Activated CD4-positive, alpha-beta T cell treated with anti-CD3 and anti-CD28 coated beads, Interleukin-2, amount 10 ng/mL, durations not matched to agents 24 days and 14 days (primary cell): ENCODE results near the gene MIAT. TPM values are rescaled to one million over a fixed set of nuclear protein-coding genes. Genes with fewer than 3 reads are reported as not detected.

ENCODE experiments used
- DNase-seq: peaks from one replicate; pipeline ENCODE4 v3.0.0; 2022
- H3K27ac Mint-ChIP-seq: one replicate; pipeline ENCODE4 v1.8.0; 2022; ENCODE audit warnings: mild to moderate bottlenecking, mixed read lengths
- H3K27me3 Mint-ChIP-seq: one replicate; pipeline ENCODE4 v1.8.0; 2022; ENCODE audit warnings: mixed read lengths
- H3K36me3 Mint-ChIP-seq: one replicate; pipeline ENCODE4 v1.8.0; 2022; ENCODE audit warnings: low read depth, mild to moderate bottlenecking, mixed read lengths
- H3K4me1 Mint-ChIP-seq: one replicate; pipeline ENCODE4 v1.8.0; 2021; ENCODE audit warnings: mixed read lengths
- H3K4me3 Mint-ChIP-seq: one replicate; pipeline ENCODE4 v1.8.0; 2022; ENCODE audit warnings: mild to moderate bottlenecking, moderate library complexity, mixed read lengths
- H3K9me3 Mint-ChIP-seq: one replicate; pipeline ENCODE4 v1.8.0; 2021; ENCODE audit warnings: mixed read lengths
- intact Hi-C: fragments of 100-400 bp; cut with micrococcal nuclease; formaldehyde crosslinking; loops from one replicate; pipeline ENCODE4 v1.15.1; 2023
- total RNA-seq: library from RNA; stranded (reverse); gene quantifications from 2 replicates; pipeline ENCODE4 v1.2.3, GENCODE V29; 2022

MIAT gene
- total RNA-seq, 1 donor from 2014 or later: 38.4 TPM

GRCh38 chr22:26618455-26618854 lies 38.9 kb upstream of the MIAT start:
- no peak for DNase-seq
- intact Hi-C loops: no loop called here
- Mint-ChIP-seq H3K9me3 (no peaks in the 10 kb centered on the region), H3K27me3 (peaks cover 8% of the 10 kb centered on the region), H3K4me3 (no peak overlapping the region), H3K36me3 (no peaks in the 10 kb centered on the region), H3K27ac (no peak overlapping the region), H3K4me1 (peaks cover 17% of the 10 kb centered on the region)

- H3K36me3 Mint-ChIP-seq: no peaks in the 10 kb centered on the region
- no peak overlapping the region for H3K4me3 Mint-ChIP-seq
- H3K4me1 Mint-ChIP-seq: peaks cover 14% of the 10 kb centered on the region
- intact Hi-C loops: no loop called here
- no peak for DNase-seq
- peaks cover 7% of the 10 kb centered on the region for H3K9me3 Mint-ChIP-seq
- no peak overlapping the region for H3K27ac Mint-ChIP-seq
- H3K27me3 Mint-ChIP-seq: peaks cover 3% of the 10 kb centered on the region
Measured at GRCh38 chr22:26619510-26619909, 37.9 kb upstream of the MIAT start.

- H3K27me3 Mint-ChIP-seq: peaks cover 3% of the 10 kb centered on the region
- no peak for DNase-seq
- intact Hi-C loops: no loop called here
- H3K4me3 Mint-ChIP-seq: no peak overlapping the region
- H3K36me3 Mint-ChIP-seq: no peaks in the 10 kb centered on the region
- peaks cover 12% of the 10 kb centered on the region for H3K4me1 Mint-ChIP-seq
- H3K9me3 Mint-ChIP-seq: peaks cover 9% of the 10 kb centered on the region
- no peak overlapping the region for H3K27ac Mint-ChIP-seq
Measured at GRCh38 chr22:26620197-26620596, 37.2 kb upstream of the MIAT start.

GRCh38 chr22:26621663-26622062 lies 35.7 kb upstream of the MIAT start, which contains the start of gene CRYBA4:
TSS of gene CRYBA4 (plus strand) at chr22:26621963. CDS start at chr22:26622597, 634 bp downstream.
- H3K27me3 Mint-ChIP-seq: peaks cover 3% of the 10 kb centered on the region
- DNase-seq: no peak
- intact Hi-C loops: no loop called here
- no peaks in the 10 kb centered on the region for H3K36me3 Mint-ChIP-seq
- no peak within 1 kb of the TSS for H3K4me3 Mint-ChIP-seq
- peaks cover 8% of the 10 kb centered on the region for H3K4me1 Mint-ChIP-seq
- H3K9me3 Mint-ChIP-seq: peaks cover 9% of the 10 kb centered on the region
- no peak within 1 kb of the TSS for H3K27ac Mint-ChIP-seq

- Mint-ChIP-seq H3K4me3 (no peak overlapping the region), H3K36me3 (no peaks in the 10 kb centered on the region), H3K27me3 (peaks cover 3% of the 10 kb centered on the region), H3K9me3 (peaks cover 12% of the 10 kb centered on the region), H3K27ac (no peak overlapping the region), H3K4me1 (peaks cover 12% of the 10 kb centered on the region)
- intact Hi-C loops: no loop called here
- no peak for DNase-seq
Measured at GRCh38 chr22:26623984-26624383, 33.4 kb upstream of the MIAT start.

- intact Hi-C loops: no loop called here
- no peak for DNase-seq
- peaks cover 12% of the 10 kb centered on the region for H3K9me3 Mint-ChIP-seq
- H3K27ac Mint-ChIP-seq: no peak overlapping the region
- H3K27me3 Mint-ChIP-seq: peaks cover 3% of the 10 kb centered on the region
- H3K4me3 Mint-ChIP-seq: no peak overlapping the region
- H3K36me3 Mint-ChIP-seq: no peaks in the 10 kb centered on the region
- H3K4me1 Mint-ChIP-seq: peaks cover 12% of the 10 kb centered on the region
Measured at GRCh38 chr22:26624803-26625202, 32.6 kb upstream of the MIAT start.

- Mint-ChIP-seq H3K9me3 (peaks cover 7% of the 10 kb centered on the region), H3K27me3 (peaks cover 7% of the 10 kb centered on the region), H3K4me3 (no peak overlapping the region), H3K4me1 (peaks cover 22% of the 10 kb centered on the region), H3K36me3 (peaks cover 1% of the 10 kb centered on the region), H3K27ac (no peak overlapping the region)
- no peak for DNase-seq
- intact Hi-C loops: no loop called here
Measured at GRCh38 chr22:26629988-26630761, 27.2 kb upstream of the MIAT start.

GRCh38 chr22:26631282-26631681 lies 26.1 kb upstream of the MIAT start:
- Mint-ChIP-seq H3K9me3 (peaks cover 7% of the 10 kb centered on the region), H3K36me3 (peaks cover 1% of the 10 kb centered on the region), H3K27ac (no peak overlapping the region), H3K4me1 (peaks cover 22% of the 10 kb centered on the region), H3K4me3 (no peak overlapping the region), H3K27me3 (peaks cover 7% of the 10 kb centered on the region)
- intact Hi-C loops: no loop called here
- DNase-seq: no peak

GRCh38 chr22:26632422-26633155 lies 24.8 kb upstream of the MIAT start:
- Mint-ChIP-seq H3K36me3 (peaks cover 1% of the 10 kb centered on the region), H3K4me3 (no peak overlapping the region), H3K27me3 (peaks cover 7% of the 10 kb centered on the region), H3K27ac (no peak overlapping the region), H3K9me3 (peaks cover 7% of the 10 kb centered on the region), H3K4me1 (peaks cover 18% of the 10 kb centered on the region)
- intact Hi-C loops: no loop called here
- DNase-seq: no peak

GRCh38 chr22:26634189-26634588 lies 23.2 kb upstream of the MIAT start:
- H3K27me3 Mint-ChIP-seq: peaks cover 7% of the 10 kb centered on the region
- H3K4me3 Mint-ChIP-seq: no peak overlapping the region
- peaks cover 1% of the 10 kb centered on the region for H3K36me3 Mint-ChIP-seq
- no peak for DNase-seq
- intact Hi-C loops: no loop called here
- peaks cover 4% of the 10 kb centered on the region for H3K9me3 Mint-ChIP-seq
- no peak overlapping the region for H3K27ac Mint-ChIP-seq
- peaks cover 16% of the 10 kb centered on the region for H3K4me1 Mint-ChIP-seq

- no peak overlapping the region for H3K27ac Mint-ChIP-seq
- H3K36me3 Mint-ChIP-seq: peaks cover 1% of the 10 kb centered on the region
- peaks cover 20% of the 10 kb centered on the region for H3K4me1 Mint-ChIP-seq
- H3K4me3 Mint-ChIP-seq: no peak overlapping the region
- DNase-seq: no peak
- intact Hi-C loops: no loop called here
- H3K27me3 Mint-ChIP-seq: peaks cover 7% of the 10 kb centered on the region
- peaks cover 4% of the 10 kb centered on the region for H3K9me3 Mint-ChIP-seq
Measured at GRCh38 chr22:26635117-26635516, 22.3 kb upstream of the MIAT start.

- Mint-ChIP-seq H3K36me3 (no peaks in the 10 kb centered on the region), H3K4me1 (peaks cover 27% of the 10 kb centered on the region), H3K27me3 (peaks cover 7% of the 10 kb centered on the region), H3K9me3 (peaks cover 4% of the 10 kb centered on the region), H3K27ac (no peak overlapping the region), H3K4me3 (no peak overlapping the region)
- DNase-seq: no peak
- intact Hi-C loops: no loop called here
Measured at GRCh38 chr22:26636296-26636695, 21.1 kb upstream of the MIAT start.

GRCh38 chr22:26642465-26643417 lies 14.6 kb upstream of the MIAT start:
- H3K4me1 Mint-ChIP-seq: peaks cover 75% of the 10 kb centered on the region
- DNase-seq: peak; percentile 92

More at GRCh38 chr22:26642465-26643417, 14.6 kb upstream of the MIAT start:
- Mint-ChIP-seq H3K9me3 (no peaks in the 10 kb centered on the region), H3K4me3 (peak overlapping the region; percentile 74), H3K27me3 (no peaks in the 10 kb centered on the region), H3K27ac (peak overlapping the region; percentile 96), H3K36me3 (no peaks in the 10 kb centered on the region)
- intact Hi-C loops: loop anchor here (1.0 kb wide), 2 partner anchors 17 to 32 kb away; no protein-coding TSS in a partner anchor
